Caki2 (cell line): ENCODE results near the gene TEPSIN. TPM values are rescaled to one million over a fixed set of nuclear protein-coding genes. Genes with fewer than 3 reads are reported as not detected.

Experiments used
- DNase-seq: peaks from one replicate; pipeline ENCODE4 v3.0.0-alpha.2; 2015; ENCODE audit warnings: low read depth
- in situ Hi-C: cut with HindIII; loops from 2 replicates; pipeline ENCODE4 v1.10.0; 2016; ENCODE audit warnings: low sequenced_read_pairs, low pct_unique_long_range_greater_than_20kb, mixed read lengths
- total RNA-seq: library from RNA; depleted of rRNA; stranded (reverse); fragments of >200 nt; shearing (Covaris generic); gene quantifications from 2 replicates; pipeline ENCODE4 v1.2.3, GENCODE V29; 2014; ENCODE audit warnings: low replicate concordance

The TEPSIN gene
- total RNA-seq, 1 experiment from 2014 or later, result 6.8 TPM

GRCh38 chr17:81241648-81242420, 3.0 kb upstream of the TEPSIN start:
- peak; percentile 21 for DNase-seq
- in situ Hi-C loops, result no loop called here

GRCh38 chr17:81241203-81241602, 2.3 kb upstream of the TEPSIN start:
- in situ Hi-C loops, result no loop called here
- no peak for DNase-seq

GRCh38 chr17:81240761-81241160, 1.9 kb upstream of the TEPSIN start:
- in situ Hi-C loops, result no loop called here
- DNase-seq, result no peak

- DNase-seq, result peak; percentile 18
- in situ Hi-C loops, result no loop called here
Measured at GRCh38 chr17:81239714-81240555, 1.1 kb upstream of the TEPSIN start.

GRCh38 chr17:81238490-81238814, 403 bp downstream of the TEPSIN start:
- in situ Hi-C loops, result no loop called here
- DNase-seq, result no peak

GRCh38 chr17:81237591-81238489, 1.0 kb downstream of the TEPSIN start:
- DNase-seq, result no peak
- in situ Hi-C loops, result no loop called here

- in situ Hi-C loops, result no loop called here
- DNase-seq, result no peak
Measured at GRCh38 chr17:81236784-81237183, 2.1 kb downstream of the TEPSIN start.

GRCh38 chr17:81235822-81236740, 2.8 kb downstream of the TEPSIN start:
- in situ Hi-C loops, result no loop called here
- DNase-seq, result no peak

- in situ Hi-C loops, result no loop called here
Measured at GRCh38 chr17:81234940-81235821, 3.7 kb downstream of the TEPSIN start.

GRCh38 chr17:81234506-81234855, 4.4 kb downstream of the TEPSIN start:
- no peak for DNase-seq
- in situ Hi-C loops, result no loop called here

More at GRCh38 chr17:81234940-81235821, 3.7 kb downstream of the TEPSIN start:
- no peak for DNase-seq

- in situ Hi-C loops, result no loop called here
- no peak for DNase-seq
Measured at GRCh38 chr17:81233811-81234505, 4.9 kb downstream of the TEPSIN start.

- DNase-seq, result no peak
- in situ Hi-C loops, result no loop called here
Measured at GRCh38 chr17:81233316-81233715, 5.5 kb downstream of the TEPSIN start.

GRCh38 chr17:81232616-81233241, 6.1 kb downstream of the TEPSIN start:
- in situ Hi-C loops, result no loop called here
- DNase-seq, result no peak

GRCh38 chr17:81231766-81232581, 6.9 kb downstream of the TEPSIN start:
- in situ Hi-C loops, result no loop called here
- DNase-seq, result no peak

GRCh38 chr17:81231121-81231645, 7.7 kb downstream of the TEPSIN start:
- no peak for DNase-seq
- in situ Hi-C loops, result no loop called here
